ENCODE results near the gene NFIX.

Gene NFIX

DNA sequence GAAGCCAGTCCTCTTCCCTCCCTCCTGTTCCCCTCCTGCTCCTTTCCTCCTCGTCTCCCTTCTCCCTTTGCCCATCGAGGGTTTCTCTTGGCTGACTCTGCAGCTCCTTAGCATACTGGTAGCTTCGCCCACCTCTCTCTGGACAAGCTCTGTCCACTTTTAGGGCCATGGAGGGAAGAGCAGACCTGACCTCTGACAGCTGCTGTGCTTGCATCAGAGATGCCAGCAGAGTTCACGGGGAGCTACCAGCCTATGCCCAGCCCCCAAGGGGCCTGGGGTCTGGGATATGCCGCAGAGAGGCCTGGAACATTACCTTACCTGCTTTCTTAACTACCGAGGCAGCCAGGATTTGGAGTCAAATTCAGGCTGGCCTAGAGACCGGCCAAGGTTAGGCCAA, 87.7 kb downstream of the NFIX start:
- Histone ChIP-seq H3K4me3 (ENCODE audit: low read length) (no peak overlapping the region), H3K36me3 (ENCODE audit: control insufficient read depth, low read depth, low read length) (no peaks in the 10 kb centered on the region), H3K4me1 (ENCODE audit: control insufficient read depth, low read depth, low read length) (peaks cover 10% of the 10 kb centered on the region), H3K27me3 (ENCODE audit: control insufficient read depth, insufficient read depth, low read length) (peaks cover 15% of the 10 kb centered on the region), H3K27ac (ENCODE audit: low read length) (no peak overlapping the region), H3K9ac (ENCODE audit: low read length) (no peak overlapping the region), H3K9me3 (ENCODE audit: control insufficient read depth, low read depth, low read length) (no peaks in the 10 kb centered on the region)

DNA sequence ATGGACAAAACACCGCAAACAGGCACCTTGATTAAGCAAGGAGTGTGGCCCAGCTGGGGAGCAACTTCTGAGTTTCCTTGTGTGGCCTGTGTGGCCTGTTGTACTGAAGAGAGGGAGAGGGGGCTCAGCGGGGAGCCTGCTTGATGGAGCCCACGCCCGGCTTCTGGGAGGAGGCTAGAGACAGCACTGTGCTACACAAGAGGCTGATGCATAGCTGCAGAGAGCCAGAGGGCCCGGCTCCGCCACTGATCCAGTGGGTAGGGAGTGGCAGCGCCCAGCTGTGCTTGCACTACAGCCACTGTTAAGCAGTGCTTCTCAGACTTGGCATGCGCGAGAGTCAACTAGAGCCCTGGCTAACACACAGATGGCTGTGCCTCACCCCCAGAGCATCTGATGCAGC, 88.4 kb downstream of the NFIX start:
- Histone ChIP-seq H3K9ac (ENCODE audit: low read length) (no peak overlapping the region), H3K4me1 (ENCODE audit: control insufficient read depth, low read depth, low read length) (peaks cover 10% of the 10 kb centered on the region), H3K4me3 (ENCODE audit: low read length) (no peak overlapping the region), H3K36me3 (ENCODE audit: control insufficient read depth, low read depth, low read length) (no peaks in the 10 kb centered on the region), H3K9me3 (ENCODE audit: control insufficient read depth, low read depth, low read length) (no peaks in the 10 kb centered on the region), H3K27me3 (ENCODE audit: control insufficient read depth, insufficient read depth, low read length) (peaks cover 15% of the 10 kb centered on the region), H3K27ac (ENCODE audit: low read length) (no peak overlapping the region)

DNA sequence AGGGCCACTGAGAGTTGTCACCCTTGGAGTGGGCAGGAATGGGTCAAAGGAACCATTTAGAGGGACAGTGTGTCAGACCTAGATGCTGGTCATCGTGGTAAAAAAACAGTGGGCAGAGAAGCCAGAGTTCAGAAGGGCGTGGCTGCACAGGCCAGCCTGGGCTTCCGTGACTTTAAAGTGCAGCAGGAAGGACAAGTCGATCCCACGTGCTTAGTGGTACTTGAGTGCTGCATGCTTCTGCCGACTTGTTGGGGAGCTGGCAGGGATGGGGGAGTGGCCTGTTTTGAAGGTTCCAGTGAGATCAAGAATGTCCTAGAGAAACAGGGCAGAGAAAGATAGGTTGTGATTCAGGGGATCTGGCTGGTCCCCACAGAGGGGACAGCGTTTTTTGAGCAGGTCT, 90.4 kb downstream of the NFIX start:
- Histone ChIP-seq H3K36me3 (ENCODE audit: control insufficient read depth, low read depth, low read length) (no peaks in the 10 kb centered on the region), H3K27ac (ENCODE audit: low read length) (no peak overlapping the region), H3K27me3 (ENCODE audit: control insufficient read depth, insufficient read depth, low read length) (peaks cover 16% of the 10 kb centered on the region), H3K9me3 (ENCODE audit: control insufficient read depth, low read depth, low read length) (no peaks in the 10 kb centered on the region), H3K4me1 (ENCODE audit: control insufficient read depth, low read depth, low read length) (peaks cover 10% of the 10 kb centered on the region), H3K4me3 (ENCODE audit: low read length) (no peak overlapping the region), H3K9ac (ENCODE audit: low read length) (no peak overlapping the region)

DNA sequence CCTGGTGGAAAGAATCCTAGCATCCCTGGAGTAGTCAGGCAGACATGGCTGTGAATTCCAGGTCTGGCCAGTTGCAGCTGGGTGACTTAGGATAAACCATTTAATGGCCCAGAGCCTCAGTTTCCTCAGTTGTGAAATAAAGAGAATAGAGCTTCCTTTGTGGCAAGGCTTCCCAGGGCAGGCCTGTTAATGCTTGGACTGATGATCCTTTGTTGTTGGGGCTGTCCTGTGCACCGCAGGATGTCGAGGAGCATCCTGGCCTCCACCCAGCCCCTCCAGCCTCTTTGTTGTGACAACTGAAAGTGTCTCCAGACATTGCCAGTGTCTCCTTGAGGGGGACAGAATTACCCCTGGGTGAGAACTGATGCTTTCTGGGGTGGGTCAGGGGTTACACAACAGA, 91.1 kb downstream of the NFIX start:
- Histone ChIP-seq H3K9ac (ENCODE audit: low read length) (no peak overlapping the region), H3K36me3 (ENCODE audit: control insufficient read depth, low read depth, low read length) (no peaks in the 10 kb centered on the region), H3K4me3 (ENCODE audit: low read length) (no peak overlapping the region)

DNA sequence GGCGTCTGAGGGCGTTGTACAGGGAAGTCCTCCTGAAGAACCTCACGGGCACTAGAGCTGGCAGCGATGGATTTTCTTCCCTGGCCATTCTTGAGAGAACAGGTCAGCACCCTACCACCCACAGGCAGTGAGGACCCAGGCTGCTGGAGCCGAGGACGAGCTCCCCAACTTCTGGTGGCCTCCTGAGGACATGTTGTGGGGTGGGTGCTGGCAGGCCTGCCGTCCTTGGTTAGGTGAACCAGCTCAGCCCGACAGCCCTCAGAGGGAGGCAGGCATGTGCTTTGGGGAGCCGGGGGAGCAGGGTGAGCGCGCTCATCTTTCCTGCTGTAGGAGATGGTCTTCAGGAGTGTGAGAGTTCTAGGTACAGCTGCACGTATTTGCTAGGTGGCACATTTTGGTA, 92.0 kb downstream of the NFIX start:
- Histone ChIP-seq H3K36me3 (ENCODE audit: control insufficient read depth, low read depth, low read length) (no peaks in the 10 kb centered on the region), H3K4me1 (ENCODE audit: control insufficient read depth, low read depth, low read length) (peaks cover 15% of the 10 kb centered on the region), H3K27ac (ENCODE audit: low read length) (no peak overlapping the region), H3K27me3 (ENCODE audit: control insufficient read depth, insufficient read depth, low read length) (peaks cover 32% of the 10 kb centered on the region), H3K9me3 (ENCODE audit: control insufficient read depth, low read depth, low read length) (no peaks in the 10 kb centered on the region), H3K4me3 (ENCODE audit: low read length) (no peak overlapping the region), H3K9ac (ENCODE audit: low read length) (no peak overlapping the region)

More for the DNA sequence above, 91.1 kb downstream of the NFIX start:
- Histone ChIP-seq H3K27ac (ENCODE audit: low read length) (no peak overlapping the region), H3K27me3 (ENCODE audit: control insufficient read depth, insufficient read depth, low read length) (peaks cover 23% of the 10 kb centered on the region), H3K9me3 (ENCODE audit: control insufficient read depth, low read depth, low read length) (no peaks in the 10 kb centered on the region), H3K4me1 (ENCODE audit: control insufficient read depth, low read depth, low read length) (peaks cover 12% of the 10 kb centered on the region)

DNA sequence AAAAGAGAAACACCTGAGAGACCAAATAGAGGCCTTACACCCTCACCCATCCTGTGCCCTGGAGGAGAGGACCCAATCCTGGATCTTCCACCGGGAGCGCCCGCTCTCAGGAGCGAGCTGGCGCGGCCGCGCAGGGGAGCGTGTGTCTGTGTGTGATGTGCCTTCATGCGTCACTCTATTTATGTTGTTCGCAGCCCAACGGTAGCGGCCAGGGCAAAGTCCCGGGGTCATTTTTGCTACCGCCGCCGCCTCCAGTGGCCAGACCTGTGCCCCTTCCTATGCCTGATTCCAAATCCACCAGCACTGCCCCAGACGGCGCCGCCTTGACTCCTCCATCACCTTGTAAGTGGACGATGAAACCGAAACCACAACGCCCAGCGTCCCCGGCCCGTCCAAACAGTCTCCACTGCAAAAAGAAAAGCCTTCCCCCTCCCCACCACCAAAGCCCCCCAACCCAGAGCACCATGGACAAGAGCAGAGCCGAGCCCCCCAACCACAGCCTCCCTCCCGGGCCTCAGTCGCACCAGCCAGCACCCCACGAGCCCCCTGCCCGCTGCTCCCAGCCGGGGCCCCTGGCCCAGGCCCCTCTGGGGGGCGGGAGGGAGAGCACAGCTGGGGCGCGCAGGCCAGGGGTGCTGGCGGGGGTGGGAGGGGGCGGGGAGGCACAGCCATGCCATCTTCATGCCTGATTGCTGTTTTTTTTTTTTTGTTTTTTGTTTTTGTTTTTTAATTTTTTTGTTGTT, 92.7 kb downstream of the NFIX start:
- Histone ChIP-seq H3K9me3 (ENCODE audit: control insufficient read depth, low read depth, low read length) (no peaks in the 10 kb centered on the region), H3K4me1 (ENCODE audit: control insufficient read depth, low read depth, low read length) (peaks cover 9% of the 10 kb centered on the region), H3K9ac (ENCODE audit: low read length) (no peak overlapping the region), H3K27me3 (ENCODE audit: control insufficient read depth, insufficient read depth, low read length) (peaks cover 39% of the 10 kb centered on the region), H3K4me3 (ENCODE audit: low read length) (no peak overlapping the region), H3K36me3 (ENCODE audit: control insufficient read depth, low read depth, low read length) (no peaks in the 10 kb centered on the region), H3K27ac (ENCODE audit: low read length) (no peak overlapping the region)

DNA sequence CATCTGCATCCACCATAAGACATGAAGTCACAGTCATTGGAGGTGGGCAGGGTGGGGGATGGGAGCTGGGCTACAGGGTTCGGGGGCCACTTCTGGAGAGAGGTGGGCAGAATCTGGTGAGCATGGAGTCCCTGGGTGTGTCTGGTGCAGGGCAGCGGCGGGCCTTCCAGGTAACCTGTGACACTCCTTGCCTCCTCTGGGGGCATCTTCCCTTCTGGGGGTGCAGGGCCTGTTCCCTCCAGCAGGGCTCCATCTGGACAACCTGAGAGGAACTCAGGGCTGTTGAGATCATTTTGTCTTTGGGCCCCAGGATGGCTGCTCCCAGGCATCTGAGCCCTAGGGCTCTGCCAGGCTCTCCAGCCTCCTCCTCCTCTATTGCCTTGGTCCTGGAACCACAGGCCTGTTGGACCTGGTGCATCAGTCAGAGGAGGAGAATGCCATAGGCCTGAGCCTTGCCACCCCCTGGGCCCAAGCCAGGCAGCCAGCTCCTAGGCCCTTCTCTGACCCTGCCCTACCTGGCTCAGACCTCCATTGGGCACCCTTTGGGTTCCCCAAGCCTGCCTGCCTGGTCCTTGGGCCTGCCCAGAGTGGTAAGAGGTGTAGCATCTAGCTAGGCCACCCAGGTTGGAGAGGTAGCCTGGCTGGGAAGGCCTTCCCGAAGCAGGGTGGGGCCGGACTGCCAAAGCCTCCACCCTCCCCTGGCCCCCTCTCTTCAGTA, 94.0 kb downstream of the NFIX start:
- H3K4me1 ChIP-seq (ENCODE audit: control insufficient read depth, low read depth, low read length): peaks cover 8% of the 10 kb centered on the region
- H3K27me3 ChIP-seq (ENCODE audit: control insufficient read depth, insufficient read depth, low read length): peaks cover 46% of the 10 kb centered on the region
- H3K36me3 ChIP-seq (ENCODE audit: control insufficient read depth, low read depth, low read length): no peaks in the 10 kb centered on the region
- no peak overlapping the region for H3K27ac ChIP-seq (ENCODE audit: low read length)
- no peak overlapping the region for H3K9ac ChIP-seq (ENCODE audit: low read length)
- H3K9me3 ChIP-seq (ENCODE audit: control insufficient read depth, low read depth, low read length): no peaks in the 10 kb centered on the region
- H3K4me3 ChIP-seq (ENCODE audit: low read length): no peak overlapping the region

DNA sequence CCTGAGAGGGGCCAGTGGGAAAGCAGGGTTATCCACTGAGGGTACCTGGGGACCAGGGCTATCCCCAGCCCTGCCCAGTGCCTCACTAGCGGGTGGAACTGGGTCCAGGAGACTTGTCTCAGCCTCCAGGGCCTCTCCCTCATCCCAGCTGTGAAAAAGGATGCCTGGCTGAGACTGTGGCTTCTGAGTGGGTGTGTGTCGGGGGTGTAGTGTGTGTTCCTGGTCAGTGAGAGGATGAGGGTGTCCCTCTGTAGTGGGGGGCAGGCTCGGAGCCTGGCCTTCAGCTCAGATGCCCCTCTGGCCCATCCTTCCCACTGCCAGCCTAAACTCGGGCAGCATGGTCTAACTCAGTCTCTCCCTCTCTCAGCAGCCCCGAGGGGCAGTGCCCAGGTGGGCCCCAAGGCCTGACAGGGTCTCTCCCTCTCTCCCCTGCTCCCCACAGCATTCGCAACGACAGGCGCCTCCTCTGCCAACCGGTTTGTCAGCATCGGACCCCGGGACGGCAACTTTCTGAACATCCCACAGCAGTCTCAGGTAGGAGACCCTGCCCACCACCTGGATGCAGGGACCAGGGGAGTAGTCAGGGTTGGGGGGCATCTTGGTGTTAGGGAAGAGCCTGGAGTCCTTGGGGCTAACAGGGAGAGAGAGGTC, 94.7 kb downstream of the NFIX start:
- Histone ChIP-seq H3K36me3 (ENCODE audit: control insufficient read depth, low read depth, low read length) (no peaks in the 10 kb centered on the region), H3K9ac (ENCODE audit: low read length) (no peak overlapping the region), H3K27ac (ENCODE audit: low read length) (no peak overlapping the region), H3K9me3 (ENCODE audit: control insufficient read depth, low read depth, low read length) (no peaks in the 10 kb centered on the region), H3K27me3 (ENCODE audit: control insufficient read depth, insufficient read depth, low read length) (peaks cover 53% of the 10 kb centered on the region), H3K4me3 (ENCODE audit: low read length) (no peak overlapping the region), H3K4me1 (ENCODE audit: control insufficient read depth, low read depth, low read length) (peaks cover 13% of the 10 kb centered on the region)

DNA sequence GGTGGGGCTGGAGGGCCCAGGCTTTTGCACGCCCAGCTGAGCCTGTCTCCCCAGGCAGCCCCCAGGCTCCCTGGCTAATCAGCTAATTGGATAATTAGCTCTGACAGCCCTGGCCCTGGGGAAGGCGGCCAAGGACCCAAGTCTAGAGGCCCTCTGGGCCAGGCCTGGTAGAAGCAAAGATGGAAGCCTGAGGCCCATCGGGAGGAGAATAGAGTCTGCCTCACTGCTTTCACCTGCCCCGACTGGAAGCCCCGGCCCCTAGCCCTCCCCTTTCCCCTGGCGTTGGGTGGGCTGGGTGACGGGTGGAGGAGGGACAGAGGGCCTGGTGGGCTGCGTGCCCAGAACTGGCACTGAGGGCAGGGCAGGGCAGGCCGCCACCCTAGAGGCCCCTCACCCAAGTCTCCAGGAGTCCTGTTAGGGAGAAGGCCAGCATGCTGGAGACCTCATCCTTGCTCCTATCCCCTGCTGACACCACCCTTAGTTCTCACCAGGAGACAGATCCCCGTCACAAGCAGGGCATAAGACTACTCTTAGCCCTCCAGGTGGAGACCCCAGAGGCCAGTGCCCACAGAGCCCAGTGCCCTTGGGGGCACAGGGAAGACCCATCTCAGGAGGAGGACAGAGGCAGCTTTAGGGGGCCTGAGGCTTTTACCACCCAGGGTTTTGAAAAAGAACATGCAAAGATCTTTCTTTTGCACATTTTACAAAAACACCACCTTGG, 95.4 kb downstream of the NFIX start:
- no peak overlapping the region for H3K9ac ChIP-seq (ENCODE audit: low read length)
- H3K4me1 ChIP-seq (ENCODE audit: control insufficient read depth, low read depth, low read length): peaks cover 13% of the 10 kb centered on the region
- no peaks in the 10 kb centered on the region for H3K36me3 ChIP-seq (ENCODE audit: control insufficient read depth, low read depth, low read length)
- H3K27me3 ChIP-seq (ENCODE audit: control insufficient read depth, insufficient read depth, low read length): peaks cover 56% of the 10 kb centered on the region
- no peaks in the 10 kb centered on the region for H3K9me3 ChIP-seq (ENCODE audit: control insufficient read depth, low read depth, low read length)
- H3K4me3 ChIP-seq (ENCODE audit: low read length): no peak overlapping the region
- H3K27ac ChIP-seq (ENCODE audit: low read length): no peak overlapping the region

DNA sequence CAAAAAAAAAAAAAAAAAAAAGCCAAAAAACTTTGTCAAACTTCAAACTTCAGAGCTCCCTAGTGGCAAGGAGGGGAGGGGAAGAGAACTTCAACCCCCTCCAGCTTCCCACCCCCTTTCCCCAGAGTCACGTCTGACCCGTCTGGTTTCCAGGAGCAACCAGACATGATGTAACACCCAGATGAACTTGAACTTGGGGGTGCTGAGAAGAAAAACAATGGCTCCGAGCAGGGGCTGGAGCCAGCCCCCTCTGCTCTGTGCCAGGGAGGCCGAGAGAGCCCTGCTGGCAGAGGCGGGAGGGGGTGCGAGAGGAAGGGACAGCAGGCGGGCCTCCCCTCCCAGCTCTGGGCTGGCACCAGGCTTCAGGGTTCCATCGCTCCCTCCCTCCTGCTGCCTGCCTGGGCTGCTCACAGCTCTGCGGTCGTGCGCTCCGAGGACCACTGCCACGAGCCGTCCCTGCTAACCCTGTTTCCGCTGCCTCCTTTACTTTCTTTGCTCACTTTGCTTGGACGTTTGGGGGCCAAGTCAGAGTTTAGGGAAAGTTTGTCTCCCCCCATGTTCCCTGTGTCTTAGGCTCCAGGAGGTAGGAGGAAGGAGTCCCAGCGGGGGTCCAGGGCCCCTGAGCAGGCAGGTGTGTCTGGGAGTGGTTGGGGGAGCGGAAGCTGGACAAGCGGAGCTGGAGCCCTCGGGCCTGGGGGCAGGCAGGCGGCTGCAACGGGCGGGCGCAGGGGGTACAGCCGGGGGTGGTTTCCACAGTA, 96.3 kb downstream of the NFIX start:
- Histone ChIP-seq H3K4me1 (ENCODE audit: control insufficient read depth, low read depth, low read length) (peaks cover 13% of the 10 kb centered on the region), H3K27me3 (ENCODE audit: control insufficient read depth, insufficient read depth, low read length) (peaks cover 59% of the 10 kb centered on the region), H3K36me3 (ENCODE audit: control insufficient read depth, low read depth, low read length) (no peaks in the 10 kb centered on the region), H3K9ac (ENCODE audit: low read length) (no peak overlapping the region), H3K27ac (ENCODE audit: low read length) (no peak overlapping the region), H3K9me3 (ENCODE audit: control insufficient read depth, low read depth, low read length) (no peaks in the 10 kb centered on the region), H3K4me3 (ENCODE audit: low read length) (no peak overlapping the region)

DNA sequence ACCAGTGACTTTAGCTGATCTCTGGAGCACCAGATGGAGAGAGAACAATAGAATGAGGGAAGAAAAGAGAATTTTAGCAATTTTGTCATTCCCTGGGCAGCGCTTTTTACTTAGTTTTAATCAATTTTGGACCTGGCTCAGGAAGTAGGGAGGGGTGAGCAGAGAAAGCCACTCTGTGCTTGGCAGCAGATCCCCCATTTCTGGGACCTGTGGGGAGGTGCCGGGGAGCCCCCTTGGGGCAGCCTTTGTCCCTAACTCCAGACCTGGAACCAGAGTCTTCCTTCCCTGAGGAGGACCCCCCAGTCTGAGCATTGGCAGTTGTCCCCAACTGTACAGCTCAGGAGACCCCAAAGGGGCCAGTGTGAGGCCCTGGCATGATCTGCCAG, 96.9 kb downstream of the NFIX start:
- Histone ChIP-seq H3K9me3 (ENCODE audit: control insufficient read depth, low read depth, low read length) (no peaks in the 10 kb centered on the region), H3K36me3 (ENCODE audit: control insufficient read depth, low read depth, low read length) (no peaks in the 10 kb centered on the region), H3K4me1 (ENCODE audit: control insufficient read depth, low read depth, low read length) (peaks cover 13% of the 10 kb centered on the region), H3K27me3 (ENCODE audit: control insufficient read depth, insufficient read depth, low read length) (peaks cover 65% of the 10 kb centered on the region), H3K27ac (ENCODE audit: low read length) (no peak overlapping the region), H3K4me3 (ENCODE audit: low read length) (no peak overlapping the region), H3K9ac (ENCODE audit: low read length) (no peak overlapping the region)

Data from iPS-18a (cell line).